CD14-positive monocyte (primary cell): ENCODE data around the gene TADA3. TPM values are rescaled to one million over a fixed set of nuclear protein-coding genes. Genes with fewer than 3 reads are reported as not detected.
A peak's percentile ranks its signal among the peaks of the same experiment; 100 is the strongest.

Source experiments
- DNase-seq, 3 donors: peaks; one replicate each; pipeline ENCODE4 v3.0.0-alpha.2; 2011 to 2022
- H2AFZ ChIP-seq: 2 replicates; pipeline ENCODE4 v1.6.0; 2012; ENCODE audit warnings: mild to moderate bottlenecking, low read depth, low read length, inconsistent platforms; ENCODE audit not compliant: insufficient read depth, poor library complexity, severe bottlenecking
- H3K27ac ChIP-seq, 2 donors: 1 replicate in 1 of 2; 2 replicates in 1 of 2; pipeline ENCODE4 v1.5.1; 2012 to 2013; ENCODE audit warnings: low read length in 2 of 2, control low read depth in 1 of 2, inconsistent platforms in 1 of 2, low read depth in 1 of 2, mild to moderate bottlenecking in 1 of 2
- H3K27me3 ChIP-seq, 2 donors: one replicate each; pipeline versions ENCODE4 v1.6.0 to v1.6.1; 2011 to 2013; ENCODE audit warnings: low read length in 2 of 2; ENCODE audit not compliant: control insufficient read depth in 2 of 2, insufficient read depth in 2 of 2
- H3K36me3 ChIP-seq, 2 donors: replicated peaks in 1 of 2; 1 replicate in 1 of 2; 2 replicates in 1 of 2; pipeline versions ENCODE4 v1.5.1 to v1.6.1; 2012 to 2013; ENCODE audit warnings: low read length in 2 of 2, control low read depth in 1 of 2, inconsistent platforms in 1 of 2, mild to moderate bottlenecking in 1 of 2; ENCODE audit not compliant: insufficient read depth in 2 of 2, control insufficient read depth in 1 of 2
- H3K4me1 ChIP-seq, 2 donors: 1 replicate in 1 of 2; 2 replicates in 1 of 2; pipeline versions ENCODE4 v1.5.1 to v1.6.1; 2012 to 2013; ENCODE audit warnings: low read length in 2 of 2, control low read depth in 1 of 2, inconsistent platforms in 1 of 2, mild to moderate bottlenecking in 1 of 2, moderate library complexity in 1 of 2; ENCODE audit not compliant: insufficient read depth in 2 of 2, control insufficient read depth in 1 of 2
- H3K4me2 ChIP-seq: replicated peaks from 2 replicates; pipeline ENCODE3; 2012; ENCODE audit warnings: low read length, moderate library complexity, mild to moderate bottlenecking; ENCODE audit not compliant: poor library complexity, severe bottlenecking; ENCODE audit errors: extremely low read depth
- H3K4me3 ChIP-seq, 3 experiments: fragments of 200-600 bp in 1 of 3; sonication (generic) in 1 of 3; replicated peaks in 1 of 3; 1 replicate in 2 of 3; 2 replicates in 1 of 3; pipeline ENCODE4 v1.5.1; 2011 to 2013; ENCODE audit warnings: low read length in 3 of 3, mild to moderate bottlenecking in 3 of 3, control low read depth in 2 of 3, low read depth in 2 of 3, inconsistent platforms in 1 of 3, moderate library complexity in 1 of 3
- H3K79me2 ChIP-seq: 2 replicates; pipeline ENCODE4 v1.6.0; 2012; ENCODE audit warnings: mild to moderate bottlenecking, control low read depth, inconsistent platforms, low read length, moderate library complexity; ENCODE audit not compliant: insufficient read depth
- H3K9ac ChIP-seq: 2 replicates; pipeline ENCODE4 v1.6.0; 2017; ENCODE audit warnings: low read length, mild to moderate bottlenecking; ENCODE audit not compliant: insufficient read depth, poor library complexity, severe bottlenecking
- H3K9me3 ChIP-seq, 2 donors: replicated peaks in 1 of 2; 1 replicate in 1 of 2; 2 replicates in 1 of 2; pipeline versions ENCODE4 v1.5.1 to v1.6.1; 2012 to 2013; ENCODE audit warnings: low read length in 2 of 2, control low read depth in 1 of 2; ENCODE audit not compliant: control insufficient read depth in 1 of 2, insufficient read depth in 1 of 2
- H4K20me1 ChIP-seq: 2 replicates; pipeline ENCODE4 v1.6.0; 2012; ENCODE audit warnings: mild to moderate bottlenecking, low read length, control low read depth, moderate library complexity; ENCODE audit not compliant: insufficient read depth
- H3K27ac Mint-ChIP-seq, 7 donors: one replicate each; pipeline ENCODE4 v1.8.0; 2020; ENCODE audit warnings: mild to moderate bottlenecking in 7 of 7, mixed read lengths in 7 of 7, moderate library complexity in 6 of 7, inconsistent platforms in 2 of 7
- H3K27me3 Mint-ChIP-seq, 3 donors: one replicate each; pipeline ENCODE4 v1.8.0; 2021 to 2022; ENCODE audit warnings: low read depth in 3 of 3, mild to moderate bottlenecking in 3 of 3, mixed read lengths in 3 of 3, moderate library complexity in 3 of 3, inconsistent platforms in 1 of 3
- H3K36me3 Mint-ChIP-seq, 2 donors: one replicate each; pipeline ENCODE4 v1.8.0; 2020; ENCODE audit warnings: mixed read lengths in 2 of 2, inconsistent platforms in 1 of 2, mild to moderate bottlenecking in 1 of 2
- H3K4me1 Mint-ChIP-seq: one replicate; pipeline ENCODE4 v1.8.0; 2020; ENCODE audit warnings: mild to moderate bottlenecking, mixed read lengths
- H3K4me3 Mint-ChIP-seq, 2 donors: one replicate each; pipeline ENCODE4 v1.8.0; 2020; ENCODE audit warnings: mild to moderate bottlenecking in 2 of 2, mixed read lengths in 2 of 2, moderate library complexity in 1 of 2
- H3K9me3 Mint-ChIP-seq, 7 donors: one replicate each; pipeline ENCODE4 v1.8.0; 2020 to 2022; ENCODE audit warnings: mixed read lengths in 7 of 7, mild to moderate bottlenecking in 6 of 7, moderate library complexity in 6 of 7, inconsistent platforms in 2 of 7
- CTCF ChIP-seq: fragments of 200-600 bp; IDR thresholded peaks from one replicate; pipeline ENCODE4 v1.8.0; 2022; ENCODE audit warnings: antibody characterized with exemption, mild to moderate bottlenecking
- WGBS: methylation state at CpG from one replicate; pipeline ENCODE4 v1.1.5; 2013; ENCODE audit warnings: missing lambda C conversion rate; ENCODE audit not compliant: insufficient coverage; 5-methylcytosine and 5-hydroxymethylcytosine counted together
- intact Hi-C, 2 donors: fragments of 100-400 bp; cut with micrococcal nuclease; formaldehyde crosslinking; loops; one replicate each; pipeline versions ENCODE4 v1.15.0 to v1.15.1; 2023
- polyA plus RNA-seq, 3 donors: library from polyadenylated mRNA; depleted of rRNA in 1 of 3; unstranded in 2 of 3; stranded (reverse) in 1 of 3; fragments of 300-500 nt in 2 of 3; fragments of >200 nt in 1 of 3; fragmentation: Illumina TruSeq in 2 of 3; gene quantifications; 1 replicate in 2 of 3; 2 replicates in 1 of 3; pipeline ENCODE4 v1.2.3, GENCODE V29; 2012 to 2021

The TADA3 gene
- polyA plus RNA-seq, 3 donors = 36.1 to 47.2 (median 46.9) TPM

GRCh38 chr3:9817436-9817835, 25.2 kb upstream of the TADA3 start:
- H3K36me3 Mint-ChIP-seq = peaks cover 35 to 58% of the 10 kb centered on the region in 2 donors
- H3K4me1 Mint-ChIP-seq = no peaks in the 10 kb centered on the region

GRCh38 chr3:9815986-9816385, 23.7 kb upstream of the TADA3 start:
- Histone ChIP-seq H3K9me3 (no peaks in the 10 kb centered on the region), H3K79me2 (no peaks in the 10 kb centered on the region), H3K4me2 (no peak overlapping the region), H3K36me3 (peaks cover 15 to 44% of the 10 kb centered on the region in 2 donors), H3K27me3 (no peaks in the 10 kb centered on the region), H3K4me3 (no peak overlapping the region), H4K20me1 (no peaks in the 10 kb centered on the region), H3K4me1 (peaks cover under 1 to 2% of the 10 kb centered on the region in 2 donors), H2AFZ (no peak overlapping the region), H3K27ac (no peak overlapping the region), H3K9ac (no peak overlapping the region)
- H3K4me3 Mint-ChIP-seq = no peak overlapping the region
- DNase-seq = no peak
- intact Hi-C loops = no loop called here
- H3K4me1 Mint-ChIP-seq = peaks cover 5% of the 10 kb centered on the region
- peak overlapping the region in 2 of 7 donors; percentile 22 to 30 for H3K27ac Mint-ChIP-seq
- peaks cover 0 to 2% (median 0%) of the 10 kb centered on the region in 7 donors for H3K9me3 Mint-ChIP-seq
- peaks cover 0 to 10% (median 3%) of the 10 kb centered on the region in 3 donors for H3K27me3 Mint-ChIP-seq
- 86% methylated on average over 7 of the region's 9 CpGs for WGBS
- peaks cover 39 to 62% of the 10 kb centered on the region in 2 donors for H3K36me3 Mint-ChIP-seq
- TF ChIP-seq CTCF = no peak

More at GRCh38 chr3:9817436-9817835, 25.2 kb upstream of the TADA3 start:
- H3K9ac ChIP-seq = no peak overlapping the region
- DNase-seq = no peak
- H3K27me3 ChIP-seq = no peaks in the 10 kb centered on the region
- peaks cover 0 to 2% (median 0%) of the 10 kb centered on the region in 7 donors for H3K9me3 Mint-ChIP-seq
- TF ChIP-seq CTCF = no peak
- H3K36me3 ChIP-seq = peaks cover 15 to 44% of the 10 kb centered on the region in 2 donors
- H4K20me1 ChIP-seq = no peaks in the 10 kb centered on the region
- no peaks in the 10 kb centered on the region for H3K79me2 ChIP-seq
- H3K4me3 ChIP-seq = no peak overlapping the region
- H3K4me3 Mint-ChIP-seq = no peak overlapping the region
- H3K4me1 ChIP-seq = no peaks in the 10 kb centered on the region
- H3K27ac ChIP-seq = no peak overlapping the region
- peak overlapping the region in 1 of 7 donors; percentile 70 for H3K27ac Mint-ChIP-seq
- no peak overlapping the region for H3K4me2 ChIP-seq
- no peaks in the 10 kb centered on the region for H3K9me3 ChIP-seq
- intact Hi-C loops = no loop called here
- peaks cover 0 to 7% (median 3%) of the 10 kb centered on the region in 3 donors for H3K27me3 Mint-ChIP-seq
- H2AFZ ChIP-seq = no peak overlapping the region
- 92% methylated on average over 6 of the region's 6 CpGs for WGBS
